Spleen (tissue), 7 donors: ENCODE data around the gene CD8B.

ENCODE experiments used
- CTCF ChIP-seq, 11 experiments: fragments of 200-600 bp in 7 of 11; fragments of 450-650 bp in 4 of 11; sonication (generic) in 4 of 11; IDR thresholded peaks in 8 of 11; conservative IDR thresholded peaks in 3 of 11; 1 replicate in 7 of 11; 2 replicates in 4 of 11; pipeline versions ENCODE4 v1.4.0 to v1.8.0; 2016 to 2021; ENCODE audit warnings: antibody characterized with exemption in 11 of 11, inconsistent platforms in 4 of 11, mild to moderate bottlenecking in 1 of 11
- POLR2A ChIP-seq, 3 donors: fragments of 450-650 bp; IDR thresholded peaks; one replicate each; pipeline ENCODE4 v1.5.1; 2017; ENCODE audit warnings: antibody characterized with exemption in 3 of 3, mild to moderate bottlenecking in 1 of 3
- donor health status: DM: no; HTN: no; CAD: no; lungs with moderate emphysema.
- donor health status: DM: no; HTN: no; CAD: no.
- donor health status: DM: no; HTN: no; CAD: no.

- no peak for TF ChIP-seq POLR2A (IDR thresholded peaks at IDR 0.05)
- no peak for TF ChIP-seq CTCF (IDR thresholded peaks at IDR 0.05 in 8 of 11, conservative IDR thresholded peaks at IDR 0.05 in 3 of 11)
These were observed 76.2 kb downstream of the CD8B start for GRCh38 chr2:86785456-86785855.
